GM18520 (cell line): ENCODE data around the gene DEPDC1B.
"Not testable (repeated sequence)": the region's sequence is repeated elsewhere in the genome, so short reads cannot be mapped to it uniquely, and the experiment has no call there.

Source experiments
- ATAC-seq: cut with Tn5 transposase; IDR thresholded peaks from one replicate; pipeline ENCODE4 v1.9.1; 2021; ENCODE audit not compliant: unreplicated experiment

DEPDC1B gene, protein sequence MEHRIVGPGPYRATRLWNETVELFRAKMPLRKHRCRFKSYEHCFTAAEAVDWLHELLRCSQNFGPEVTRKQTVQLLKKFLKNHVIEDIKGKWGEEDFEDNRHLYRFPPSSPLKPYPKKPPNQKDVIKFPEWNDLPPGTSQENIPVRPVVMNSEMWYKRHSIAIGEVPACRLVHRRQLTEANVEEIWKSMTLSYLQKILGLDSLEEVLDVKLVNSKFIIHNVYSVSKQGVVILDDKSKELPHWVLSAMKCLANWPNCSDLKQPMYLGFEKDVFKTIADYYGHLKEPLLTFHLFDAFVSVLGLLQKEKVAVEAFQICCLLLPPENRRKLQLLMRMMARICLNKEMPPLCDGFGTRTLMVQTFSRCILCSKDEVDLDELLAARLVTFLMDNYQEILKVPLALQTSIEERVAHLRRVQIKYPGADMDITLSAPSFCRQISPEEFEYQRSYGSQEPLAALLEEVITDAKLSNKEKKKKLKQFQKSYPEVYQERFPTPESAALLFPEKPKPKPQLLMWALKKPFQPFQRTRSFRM

DNA sequence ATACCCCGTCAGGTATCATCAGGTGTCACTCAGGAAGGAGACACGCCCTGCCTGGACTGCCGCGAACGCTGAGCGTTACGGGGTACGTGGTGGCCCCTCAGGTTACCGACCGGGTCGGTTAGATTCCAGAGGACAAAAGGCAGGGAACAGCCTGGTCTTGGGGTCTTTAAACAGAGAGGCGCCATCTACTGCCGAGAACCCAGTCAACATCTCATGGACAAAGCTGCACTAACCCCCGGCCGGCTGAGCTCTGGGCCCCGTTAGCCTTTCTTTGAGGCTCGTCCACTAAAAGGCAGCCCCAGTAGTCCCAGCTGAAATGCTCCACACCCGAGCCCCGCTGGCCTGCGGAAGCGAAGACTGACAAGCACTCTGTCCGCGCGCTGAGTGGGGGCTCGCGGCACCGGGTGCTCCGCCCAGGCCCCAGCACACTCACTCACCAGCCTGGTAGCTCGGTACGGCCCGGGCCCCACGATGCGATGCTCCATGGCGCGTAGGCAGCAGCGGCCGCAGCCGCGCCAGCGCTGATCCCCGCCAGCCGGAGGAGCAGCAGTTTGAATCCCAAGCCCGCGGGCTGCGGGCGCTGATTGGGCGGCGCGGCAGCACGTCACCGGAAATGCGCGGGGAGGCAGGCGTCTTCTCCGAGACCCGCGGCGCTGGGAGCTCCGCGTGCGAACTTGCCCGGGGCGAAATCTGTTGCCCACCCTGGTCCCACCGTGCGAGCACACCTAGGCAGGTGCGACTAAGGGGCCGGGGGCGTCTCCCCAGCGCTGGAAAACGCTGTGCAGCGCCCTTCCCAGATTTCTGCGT is at the start of gene DEPDC1B:
Gene DEPDC1B, minus strand, starts transcription at position 558 of the 807 bp plus-strand sequence. Its CDS starts 73 bp downstream, at position 485.
- ATAC-seq: peak; percentile 90

DNA sequence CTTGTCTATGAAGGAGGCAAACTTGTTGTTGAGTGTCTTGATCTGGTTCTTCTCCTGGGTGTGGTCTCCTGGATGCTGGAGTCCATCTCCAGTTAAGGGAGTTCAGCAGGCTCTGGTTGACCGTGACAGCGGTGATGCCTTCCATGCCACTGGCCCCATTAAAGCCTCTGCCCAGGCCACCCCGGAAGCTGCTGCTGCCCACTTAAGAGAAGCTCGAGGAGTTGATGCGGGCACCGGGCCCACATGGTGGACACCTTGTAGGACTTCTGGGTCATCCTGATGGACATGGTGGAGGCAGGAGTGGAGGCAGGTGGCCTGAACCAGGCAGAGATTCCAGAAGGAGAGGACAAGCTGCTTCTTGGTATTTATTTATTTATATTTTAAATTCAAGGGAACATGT is 44.7 kb upstream of the DEPDC1B start:
- ATAC-seq: no peak

DNA sequence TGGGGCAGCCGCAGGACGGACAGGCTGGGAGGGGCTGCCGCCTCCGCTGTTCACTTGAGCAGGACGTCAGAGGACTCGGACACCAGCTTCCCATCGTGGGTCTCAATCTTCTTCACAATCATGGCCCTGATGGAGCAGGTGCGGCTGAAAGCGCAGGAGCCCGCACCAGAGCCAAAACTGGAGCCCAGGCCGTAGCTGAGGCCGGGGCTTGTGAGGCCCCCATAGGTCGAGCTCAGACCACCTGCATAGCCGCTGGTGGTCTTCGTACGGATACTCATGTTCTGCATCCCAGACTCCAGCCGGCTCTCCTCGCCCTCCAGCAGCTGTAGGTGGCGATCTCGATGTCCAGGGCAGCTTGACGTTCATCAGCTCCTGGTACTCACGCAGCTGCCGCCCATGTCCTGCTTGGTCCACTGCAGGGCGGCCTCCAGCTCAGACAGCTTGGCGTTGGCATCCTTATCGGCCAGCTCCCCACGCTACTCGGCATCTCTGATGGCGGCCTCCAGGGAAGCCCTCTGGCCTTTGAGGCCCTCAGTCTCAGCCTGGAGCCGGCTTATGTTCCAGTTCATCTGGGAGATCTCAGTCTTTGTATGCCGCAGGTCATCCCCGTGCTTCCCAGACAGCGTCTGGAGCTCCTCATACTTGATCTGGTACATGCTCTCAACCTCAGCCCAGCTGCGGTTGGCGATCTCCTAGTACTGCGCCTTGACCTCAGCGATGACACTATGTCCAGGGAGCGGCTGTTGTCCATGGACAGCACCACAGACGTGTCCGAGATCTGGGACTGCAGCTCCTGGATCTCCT is 43.7 kb upstream of the DEPDC1B start:
- ATAC-seq: no peak

DNA sequence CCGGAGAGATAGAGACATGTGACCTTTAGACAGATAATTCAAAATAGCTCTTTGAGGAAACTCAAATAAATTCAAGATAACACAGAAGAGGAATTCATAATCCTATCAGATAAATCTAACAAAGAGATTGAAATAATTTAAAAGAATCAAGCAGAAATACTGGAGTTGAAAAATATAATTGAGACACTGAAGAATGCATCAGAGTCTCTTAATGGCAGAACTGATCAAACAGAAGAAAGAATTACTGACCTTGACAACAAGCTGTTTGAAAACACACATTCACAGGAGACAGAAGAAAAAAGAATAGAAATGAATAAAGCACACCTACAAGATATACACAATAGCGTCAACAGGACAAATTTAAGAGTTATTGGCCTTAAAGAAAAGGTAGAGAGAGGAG is 40.4 kb upstream of the DEPDC1B start:
- ATAC-seq: no peak

DNA sequence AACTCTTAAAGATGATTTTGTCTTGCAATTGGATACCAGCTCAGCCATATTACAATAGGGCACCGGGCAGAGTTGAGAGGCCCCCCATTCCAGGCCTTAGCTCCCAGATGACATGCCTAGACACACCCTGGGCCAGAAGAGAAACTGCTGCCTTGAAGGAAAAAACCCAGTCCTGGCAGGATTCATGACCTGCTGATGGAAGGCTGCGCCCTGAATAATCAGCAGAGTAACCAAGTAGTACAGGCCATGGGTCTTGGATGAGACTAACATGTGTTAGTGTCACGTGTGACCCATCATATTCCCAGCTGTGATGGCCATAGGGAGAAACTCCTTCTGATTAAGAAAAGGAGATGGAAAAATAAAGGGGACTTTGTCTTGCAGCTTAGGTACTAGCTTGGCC is 39.0 kb upstream of the DEPDC1B start:
- no peak for ATAC-seq

DNA sequence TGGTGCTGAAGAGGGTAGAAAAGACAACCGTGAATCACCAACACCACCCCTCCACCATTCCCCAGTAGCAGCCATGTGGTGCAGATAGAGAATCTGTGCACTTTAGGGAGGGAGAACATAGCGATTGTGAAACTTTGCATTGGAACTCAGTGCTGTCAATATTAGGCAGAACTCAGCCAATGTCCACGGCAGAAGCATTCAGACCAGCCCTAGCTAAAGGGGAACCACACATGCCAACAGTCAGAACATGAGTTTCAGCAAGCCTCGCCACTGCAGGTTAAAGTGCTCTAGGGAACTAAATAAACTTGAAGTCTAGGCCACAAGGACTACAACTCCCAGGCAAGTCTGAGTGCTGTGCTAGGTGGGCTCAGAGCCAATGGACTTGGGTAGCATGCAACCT is 38.5 kb upstream of the DEPDC1B start:
- ATAC-seq: no peak

DNA sequence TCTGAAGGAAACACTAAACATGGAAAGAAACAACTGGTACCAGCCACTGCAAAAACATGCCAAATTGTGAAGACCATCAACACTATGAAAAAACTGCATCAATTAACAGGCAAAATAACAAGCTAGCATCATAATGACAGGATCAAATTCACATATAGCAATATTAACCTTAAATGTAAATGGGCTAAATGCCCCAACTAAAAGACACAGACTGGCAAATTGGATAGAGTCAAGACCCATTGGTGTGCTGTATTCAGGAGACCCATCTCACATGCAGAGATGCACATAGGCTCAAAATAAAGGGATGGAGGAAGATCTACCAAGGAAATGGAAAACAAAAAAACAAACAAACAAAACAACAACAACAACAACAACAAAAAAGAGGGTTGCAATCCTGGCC is 30.9 kb upstream of the DEPDC1B start:
- ATAC-seq: not testable (repeated sequence)

DNA sequence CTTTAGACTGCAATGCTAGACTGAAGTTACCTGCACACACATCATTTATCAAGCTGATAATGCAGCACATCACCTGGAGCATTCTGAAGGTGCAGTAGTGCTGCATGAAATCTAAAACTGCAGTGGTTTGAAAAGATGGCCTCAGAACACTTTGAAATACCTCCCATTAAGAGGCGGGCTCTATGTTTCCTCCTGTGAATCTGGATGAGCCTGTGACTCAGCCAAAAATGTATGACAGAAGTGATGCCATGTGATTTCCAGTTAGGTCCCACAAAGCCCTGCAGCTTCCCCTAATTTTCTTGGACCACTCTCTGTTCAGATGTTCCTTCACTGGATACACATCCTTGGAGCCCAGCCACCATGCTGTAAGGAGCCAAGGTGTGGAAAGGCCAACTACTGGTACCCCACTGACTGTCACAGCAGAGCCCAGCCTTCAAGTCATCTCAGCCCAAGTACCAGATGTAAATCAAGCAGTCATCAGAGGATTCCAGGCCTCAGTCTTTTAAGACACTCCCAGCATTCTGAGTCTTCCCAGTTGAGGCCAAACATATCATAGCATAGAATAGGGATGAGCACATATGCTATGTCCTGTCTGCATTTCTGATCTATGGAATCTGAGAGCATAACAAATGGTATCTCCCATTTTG is 27.2 kb upstream of the DEPDC1B start:
- ATAC-seq: no peak

DNA sequence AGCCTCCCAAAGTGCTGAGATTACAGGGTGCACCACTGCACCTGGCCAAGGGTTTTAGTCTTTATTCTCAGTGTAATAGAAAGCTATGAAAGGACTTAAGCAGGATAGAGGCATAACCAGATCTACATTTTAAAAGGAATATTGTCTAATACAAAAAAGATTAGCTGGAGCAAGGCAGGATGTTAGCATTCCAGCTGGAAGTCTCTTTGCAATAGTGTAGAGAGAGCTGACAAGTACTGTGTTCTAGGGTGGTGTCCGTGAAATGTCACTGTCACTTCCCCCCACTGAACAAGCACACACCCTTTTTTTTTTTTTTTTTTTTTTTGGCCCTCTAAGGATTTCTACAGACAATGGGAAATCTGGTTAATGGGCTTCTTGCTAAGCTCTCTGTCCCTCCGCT is 24.2 kb upstream of the DEPDC1B start:
- no peak for ATAC-seq

DNA sequence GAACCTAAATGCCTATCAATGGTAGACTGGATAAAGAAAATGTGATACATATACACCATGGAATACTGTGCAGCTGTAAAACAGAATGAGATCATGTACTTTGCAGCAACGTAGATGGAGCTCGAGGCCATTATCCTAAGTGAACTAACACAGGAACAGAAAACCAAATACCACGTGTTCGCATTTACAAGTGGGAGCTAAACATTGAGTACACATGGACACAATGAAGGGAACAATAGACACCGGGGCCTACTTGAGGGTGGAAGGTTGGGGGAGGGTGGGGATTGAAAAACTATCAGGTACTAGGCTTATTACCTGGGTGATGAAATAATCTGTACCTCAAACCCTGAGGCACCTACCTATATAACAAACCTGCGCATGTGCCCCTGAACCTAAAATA is 22.4 kb upstream of the DEPDC1B start:
- ATAC-seq: no peak

DNA sequence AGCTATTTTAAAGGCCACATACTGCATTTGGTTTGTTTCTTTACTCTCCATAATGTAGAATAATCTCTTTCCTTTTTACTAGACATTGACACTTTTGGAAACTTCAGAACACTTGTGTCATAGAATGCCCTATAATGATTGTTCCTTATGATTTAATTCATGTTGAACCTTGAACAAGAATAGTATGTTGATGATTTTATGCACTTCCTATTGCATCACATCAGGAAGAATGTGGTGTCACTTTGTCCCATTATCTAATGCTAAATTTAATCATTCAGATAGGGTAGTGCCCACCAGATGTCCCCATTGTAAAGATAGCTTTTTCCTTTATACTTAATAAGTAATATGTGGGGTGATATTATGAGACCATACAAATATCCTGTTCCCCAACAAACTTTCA is 19.4 kb upstream of the DEPDC1B start:
- no peak for ATAC-seq

DNA sequence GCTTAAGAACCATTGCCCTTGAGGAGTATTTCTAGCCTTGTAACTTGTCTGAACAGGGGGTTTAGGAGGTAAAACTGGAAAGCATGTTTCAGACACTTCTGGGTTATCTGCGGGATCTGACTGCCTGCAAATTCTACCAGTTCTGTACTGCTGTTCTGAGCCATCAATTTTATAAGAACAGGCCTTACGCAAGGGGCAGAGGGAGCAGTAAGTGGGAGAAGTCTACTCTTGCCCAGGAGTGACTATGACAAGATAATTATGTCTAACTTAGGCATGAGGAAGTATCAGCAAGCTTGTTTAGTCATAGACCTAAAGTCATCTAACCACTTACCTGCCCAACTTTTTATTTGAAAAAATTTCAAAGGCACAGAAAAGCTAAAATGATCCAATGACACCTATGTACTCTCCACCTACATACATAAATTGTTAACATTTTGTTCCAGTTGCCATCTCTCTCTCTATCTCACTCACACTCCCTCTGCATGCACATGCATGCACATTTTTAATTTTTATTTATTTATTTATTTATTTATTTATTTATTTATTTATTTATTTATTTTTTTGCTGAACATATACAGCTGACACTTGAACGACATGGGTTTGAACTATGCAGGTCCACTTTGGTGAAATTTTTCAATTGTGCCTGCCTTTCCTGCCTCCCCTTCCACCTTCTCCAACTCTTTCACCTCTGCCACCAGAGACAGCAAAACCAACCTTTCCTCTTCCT is 18.4 kb upstream of the DEPDC1B start:
- no peak for ATAC-seq

DNA sequence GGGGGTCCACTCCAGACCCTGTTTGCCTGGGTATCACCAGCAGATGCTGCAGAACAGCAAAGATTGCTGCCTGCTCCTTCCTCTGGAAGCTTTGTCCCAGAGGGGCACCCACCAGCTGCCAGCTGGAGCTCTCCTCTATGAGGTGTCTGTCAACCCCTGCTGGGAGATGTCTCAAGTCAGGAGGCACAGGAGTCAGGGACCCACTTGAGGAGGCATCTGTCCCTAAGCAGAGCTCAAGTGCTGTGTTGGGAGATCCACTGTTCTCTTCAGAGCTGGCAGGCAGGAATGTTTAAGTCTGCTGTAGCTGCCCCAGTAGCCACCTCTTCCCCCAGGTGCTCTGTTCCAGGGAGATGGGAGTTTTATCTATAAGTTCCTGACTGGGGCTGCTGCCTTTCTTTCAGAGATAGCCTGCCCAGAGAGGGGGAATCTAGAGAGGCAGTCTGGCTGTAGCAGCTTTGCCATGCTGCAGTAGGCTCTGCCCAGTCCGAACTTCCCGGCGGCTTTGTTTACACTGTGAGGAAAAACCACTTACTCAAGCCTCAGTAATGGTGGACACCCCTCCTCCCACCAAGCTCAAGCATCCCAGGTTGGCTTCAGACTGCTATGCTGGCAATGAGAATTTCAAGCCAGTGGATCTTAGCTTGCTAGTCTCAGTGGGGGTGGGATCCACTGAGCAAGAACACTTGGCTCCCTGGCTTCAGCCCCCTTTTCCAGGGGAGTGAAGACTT is 15.4 kb upstream of the DEPDC1B start:
- ATAC-seq: not testable (repeated sequence)

DNA sequence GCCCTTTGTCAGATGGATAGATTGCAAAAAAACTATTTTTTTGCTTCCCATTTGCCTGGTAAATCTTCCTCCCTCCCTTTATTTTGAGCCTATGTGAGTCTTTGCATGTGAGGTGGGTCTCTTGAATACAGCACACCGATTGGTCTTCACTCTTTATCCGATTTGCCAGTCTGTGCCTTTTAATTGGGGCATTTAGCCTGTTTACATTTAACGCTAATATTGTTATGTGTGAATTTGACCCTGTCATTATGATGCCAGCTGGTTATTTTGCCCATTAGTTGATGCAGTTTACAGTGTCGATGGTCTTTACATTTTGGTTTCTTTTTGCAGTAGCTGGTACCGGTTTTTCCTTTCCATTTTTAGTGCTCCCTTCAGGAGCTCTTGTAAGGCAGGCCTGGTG is 13.0 kb upstream of the DEPDC1B start:
- ATAC-seq: no peak

DNA sequence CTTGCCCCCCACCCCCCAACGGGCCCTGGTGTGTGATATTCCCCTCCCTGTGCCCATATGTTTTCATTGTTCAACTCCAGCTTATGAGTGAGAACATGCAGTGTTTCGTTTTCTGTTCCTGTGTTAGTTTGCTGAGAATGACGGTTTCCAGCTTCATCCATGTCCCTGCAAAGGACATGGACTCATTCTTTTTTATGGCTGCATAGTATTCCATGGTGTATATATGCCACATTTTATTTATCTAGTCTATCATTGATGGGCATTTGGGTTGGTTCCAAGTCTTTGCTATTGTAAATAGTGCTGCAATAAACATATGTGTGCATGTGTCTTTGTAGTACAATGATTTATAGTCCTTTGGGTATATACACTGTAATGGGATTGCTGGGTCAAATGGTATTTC is 11.9 kb upstream of the DEPDC1B start:
- not testable (repeated sequence) for ATAC-seq

DNA sequence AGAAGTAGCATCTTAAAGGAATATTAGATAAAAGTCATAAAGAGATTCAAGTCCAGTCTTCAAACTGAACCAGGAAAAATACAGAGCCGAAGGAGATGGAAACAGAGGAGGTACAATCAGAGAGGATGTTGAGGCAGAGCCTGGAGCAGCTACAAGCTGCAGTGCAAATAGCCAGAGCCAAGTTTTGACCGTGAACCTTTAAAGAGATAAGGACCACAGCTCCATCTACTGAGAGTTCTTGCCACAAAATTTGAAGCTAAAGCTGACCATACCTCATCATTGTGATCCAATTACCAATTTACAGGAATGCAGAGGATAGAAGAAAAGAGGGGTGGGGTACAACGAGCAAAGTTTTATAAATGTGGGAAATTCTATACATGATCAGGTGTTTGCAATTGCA is 10.4 kb upstream of the DEPDC1B start:
- ATAC-seq: no peak

DNA sequence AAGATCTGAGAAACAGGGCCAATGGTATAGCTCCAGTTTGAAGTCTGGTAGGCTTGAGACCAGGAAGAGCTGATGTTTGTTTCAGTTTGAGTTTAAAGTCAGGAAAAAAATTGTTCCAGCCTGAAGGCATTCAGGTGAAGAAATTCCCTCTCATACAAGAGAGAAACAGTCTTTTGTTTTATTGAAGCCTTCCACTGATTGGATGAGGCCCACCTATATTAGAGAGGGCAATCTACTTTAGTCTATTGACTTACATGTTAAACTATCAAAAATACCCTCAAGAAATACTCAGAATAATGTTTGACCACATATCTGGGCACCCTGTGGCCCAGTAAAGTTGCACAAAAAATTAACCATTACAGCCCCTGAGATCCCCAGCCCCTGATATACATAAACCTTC is 5.2 kb upstream of the DEPDC1B start:
- no peak for ATAC-seq

DNA sequence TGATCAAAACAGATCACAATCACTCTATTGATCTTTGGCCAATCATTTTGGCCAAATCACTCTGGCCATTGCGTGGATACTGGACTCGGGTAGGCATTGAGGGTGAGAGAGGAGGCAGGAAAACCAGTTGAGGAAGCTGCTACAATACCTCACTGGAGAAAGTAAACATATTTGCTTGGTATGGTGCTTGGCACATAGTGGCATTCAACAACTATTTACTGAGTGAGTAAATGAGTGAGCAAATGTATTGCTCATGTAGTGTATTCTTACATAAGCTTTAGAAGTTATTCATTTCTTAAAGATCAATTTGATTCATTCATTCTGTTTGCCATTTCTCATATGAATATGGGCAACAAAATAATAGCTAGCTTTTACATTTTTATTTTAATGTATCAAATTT is 4.0 kb upstream of the DEPDC1B start:
- no peak for ATAC-seq

DNA sequence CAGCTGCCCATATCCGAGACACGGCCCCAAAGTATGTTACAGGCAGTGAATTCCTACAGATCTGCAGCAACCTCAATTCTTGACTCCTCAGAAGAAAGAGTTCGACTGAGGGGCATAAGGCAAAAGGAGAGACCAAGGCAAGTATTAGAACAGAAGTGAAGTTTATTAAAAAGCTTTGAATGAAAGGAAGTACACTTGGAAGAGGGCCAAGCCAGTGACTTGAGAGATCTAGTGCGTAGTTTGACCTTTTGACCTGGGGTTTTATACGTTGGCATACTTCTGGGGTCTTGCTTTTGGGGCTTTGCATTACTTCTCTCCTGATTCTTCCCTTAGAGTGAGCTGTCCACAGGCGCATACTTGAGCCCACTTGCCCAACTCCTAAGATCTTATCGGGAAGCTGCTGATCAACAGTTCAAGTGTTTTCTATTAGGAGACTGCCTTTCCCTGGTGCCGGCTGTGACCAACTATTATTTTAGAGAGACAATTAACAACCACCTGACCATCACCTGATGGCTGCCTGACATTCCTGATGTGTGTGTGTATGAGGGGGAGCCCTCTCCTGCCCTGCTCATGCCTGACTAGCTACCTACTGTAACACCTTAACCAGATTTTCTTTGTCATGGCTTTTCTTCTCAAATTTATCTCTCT is 1.5 kb upstream of the DEPDC1B start:
- ATAC-seq: no peak
